GM18517 (cell line): Measurements from ENCODE around the gene TRAF2.

Experiments
- ATAC-seq: cut with Tn5 transposase; IDR thresholded peaks from one replicate; pipeline ENCODE4 v1.9.1; 2021; ENCODE audit warnings: mild to moderate bottlenecking, moderate library complexity; ENCODE audit not compliant: unreplicated experiment

Gene TRAF2

GRCh38 chr9:136960938-136961275 lies 74.6 kb downstream of the TRAF2 start:
- no peak for ATAC-seq

- ATAC-seq: no peak
Observed at GRCh38 chr9:136961279-136962065, 75.2 kb downstream of the TRAF2 start.

- no peak for ATAC-seq
Observed at GRCh38 chr9:136962163-136962562, 75.8 kb downstream of the TRAF2 start.

- no peak for ATAC-seq
Observed at GRCh38 chr9:136962701-136963248, 76.5 kb downstream of the TRAF2 start.

GRCh38 chr9:136963341-136963740 lies 77.0 kb downstream of the TRAF2 start:
- no peak for ATAC-seq

- no peak for ATAC-seq
Observed at GRCh38 chr9:136963751-136964150, 77.4 kb downstream of the TRAF2 start.

- ATAC-seq: no peak
Observed at GRCh38 chr9:136964171-136964689, 77.9 kb downstream of the TRAF2 start.

GRCh38 chr9:136964833-136965422 lies 78.6 kb downstream of the TRAF2 start:
- ATAC-seq: no peak

GRCh38 chr9:136965771-136966484 lies 79.6 kb downstream of the TRAF2 start:
- ATAC-seq: no peak

GRCh38 chr9:136968333-136969127 lies 82.2 kb downstream of the TRAF2 start:
- no peak for ATAC-seq

- no peak for ATAC-seq
Observed at GRCh38 chr9:136969150-136969549, 82.8 kb downstream of the TRAF2 start.

GRCh38 chr9:136969774-136970173 lies 83.5 kb downstream of the TRAF2 start:
- ATAC-seq: no peak

- no peak for ATAC-seq
Observed at GRCh38 chr9:136970361-136970760, 84.0 kb downstream of the TRAF2 start.

- ATAC-seq: no peak
Observed at GRCh38 chr9:136971746-136972145, 85.4 kb downstream of the TRAF2 start.

- no peak for ATAC-seq
Observed at GRCh38 chr9:136972335-136972734, 86.0 kb downstream of the TRAF2 start.

GRCh38 chr9:136972743-136973142 lies 86.4 kb downstream of the TRAF2 start:
- no peak for ATAC-seq

GRCh38 chr9:136973618-136974617 lies 87.6 kb downstream of the TRAF2 start:
- no peak for ATAC-seq

- no peak for ATAC-seq
Observed at GRCh38 chr9:136974817-136975535, 88.7 kb downstream of the TRAF2 start.

GRCh38 chr9:136975644-136976043 lies 89.3 kb downstream of the TRAF2 start:
- ATAC-seq: no peak
